ENCODE data around the gene ANP32B. TPM values are rescaled to one million over a fixed set of nuclear protein-coding genes. Genes with fewer than 3 reads are reported as not detected.

Gene ANP32B
- total and polyA plus RNA-seq, 11 donors: 16.3 to 78.3 (median 57.8) TPM

- no peak for ATAC-seq
- H3K27ac ChIP-seq: peak overlapping the region in 11 of 12 donors; percentile 63 to 99 (median 98)
- no peaks in the 10 kb centered on the region for H3K36me3 ChIP-seq
- intact Hi-C loops (cut with DNase I): loop anchor here in 9 of 10 donors (2.0 to 10.0 kb wide), 10 partner anchors 35 to 350 kb away; partner anchors contain the start of genes TRMO (in 6 of the 9), NANS (in 4 of the 9), TBC1D2 (in 3 of the 9) and NCBP1 (in 2 of the 9)
- 58 to 63% (median 61%) methylated on average over 15 of the region's 15 CpGs for WGBS, 4 donors
- H3K27me3 ChIP-seq: no peaks in the 10 kb centered on the region
- no peaks in the 10 kb centered on the region for H3K9me3 ChIP-seq
- DNase-seq: no peak
- H3K4me1 ChIP-seq: peaks cover 0 to 49% (median 39%) of the 10 kb centered on the region in 12 donors
- H3K4me3 ChIP-seq: peak overlapping the region; percentile 70 to 99 (median 96)
- TF ChIP-seq POLR2A (IDR thresholded peaks at IDR 0.05) (no peak), CTCF (IDR thresholded peaks at IDR 0.05) (no peak)
Observed at GRCh38 chr9:97981846-97982682, 1.1 kb upstream of the ANP32B start.

- 0 to 2% (median 1%) methylated on average over 24 to 70 of the region's 70 CpGs for WGBS, 4 donors
- Histone ChIP-seq H3K27ac (peak overlapping the region; percentile 96 to 99 (median 98)), H3K4me3 (peak overlapping the region; percentile 70 to 99 (median 96)), H3K27me3 (no peaks in the 10 kb centered on the region), H3K36me3 (no peaks in the 10 kb centered on the region), H3K9me3 (no peaks in the 10 kb centered on the region), H3K4me1 (peaks cover 0 to 61% (median 48%) of the 10 kb centered on the region in 12 donors)
- ATAC-seq: peak in 3 of 4 donors; percentile 32 to 44 (median 40)
- DNase-seq: peak; percentile 56 to 80 (median 68)
- no peak for TF ChIP-seq POLR2A (IDR thresholded peaks at IDR 0.05)
- TF ChIP-seq CTCF (IDR thresholded peaks at IDR 0.05): no peak
- intact Hi-C loops (cut with DNase I): loop anchor here in 9 of 10 donors (1.0 to 10.0 kb wide), 13 partner anchors 33 to 351 kb away; partner anchors contain the start of genes TRMO (in 8 of the 9), NANS (in 4 of the 9), TBC1D2 (in 3 of the 9) and NCBP1 (in 2 of the 9)
Observed at GRCh38 chr9:97983589-97984187, 547 bp downstream of the ANP32B start.

GRCh38 chr9:97984188-97985057 lies 1.3 kb downstream of the ANP32B start:
- no peaks in the 10 kb centered on the region for H3K27me3 ChIP-seq
- intact Hi-C loops (cut with DNase I): loop anchor here in 7 of 10 donors (1.0 to 10.0 kb wide), 12 partner anchors 32 to 352 kb away; partner anchors contain the start of genes TRMO (in 5 of the 7), NANS (in 4 of the 7), TBC1D2 (in 3 of the 7) and NCBP1 (in 2 of the 7)
- H3K4me3 ChIP-seq: peak overlapping the region; percentile 70 to 99 (median 96)
- H3K36me3 ChIP-seq: no peaks in the 10 kb centered on the region
- peak in 1 of 12 donors; percentile 2 for TF ChIP-seq CTCF (IDR thresholded peaks at IDR 0.05)
- peak; percentile 20 to 61 for TF ChIP-seq POLR2A (IDR thresholded peaks at IDR 0.05)
- peak; percentile 81 to 92 (median 86) for DNase-seq
- no peaks in the 10 kb centered on the region for H3K9me3 ChIP-seq
- WGBS, 4 donors: 0 to 1% (median 1%) methylated on average over 20 to 116 of the region's 116 CpGs
- H3K27ac ChIP-seq: peak overlapping the region; percentile 96 to 99 (median 98)
- peaks cover 0 to 69% (median 51%) of the 10 kb centered on the region in 12 donors for H3K4me1 ChIP-seq
- ATAC-seq: peak in 3 of 4 donors; percentile 19 to 45 (median 31)

Measured in heart left ventricle (tissue), 16 donors.